Fibroblast of skin of back (primary cell): ENCODE measurements around the gene CNNM4.
"Not testable (repeated sequence)": the region's sequence is repeated elsewhere in the genome, so short reads cannot be mapped to it uniquely, and the experiment has no call there.

Experiments used
- DNase-seq: peaks from one replicate; pipeline ENCODE4 v3.0.0-alpha.2; 2013

The CNNM4 gene

DNA sequence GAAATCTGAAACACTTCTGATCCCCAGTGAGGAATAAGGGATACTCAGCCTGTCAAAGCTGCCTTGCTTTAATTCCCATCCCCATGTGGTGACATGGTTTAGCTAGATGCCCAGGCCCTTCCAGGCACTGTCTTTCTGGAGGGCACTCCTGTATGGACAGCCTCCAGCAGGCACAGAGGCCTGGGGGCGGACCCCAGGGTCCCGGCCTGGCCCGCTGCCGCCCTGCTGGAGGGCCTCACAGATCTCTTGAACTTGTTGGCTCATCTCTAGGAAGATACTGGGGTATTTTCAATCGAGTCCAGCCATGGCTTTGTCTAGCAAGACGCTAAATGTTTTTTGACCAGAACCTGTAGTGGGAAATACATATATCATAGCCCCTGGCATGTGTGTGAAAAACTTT lies 34.4 kb downstream of the CNNM4 start:
- DNase-seq = no peak

- not testable (repeated sequence) for DNase-seq
Measured at GRCh38 chr2:96796497-96796896, 35.8 kb downstream of the CNNM4 start.

DNA sequence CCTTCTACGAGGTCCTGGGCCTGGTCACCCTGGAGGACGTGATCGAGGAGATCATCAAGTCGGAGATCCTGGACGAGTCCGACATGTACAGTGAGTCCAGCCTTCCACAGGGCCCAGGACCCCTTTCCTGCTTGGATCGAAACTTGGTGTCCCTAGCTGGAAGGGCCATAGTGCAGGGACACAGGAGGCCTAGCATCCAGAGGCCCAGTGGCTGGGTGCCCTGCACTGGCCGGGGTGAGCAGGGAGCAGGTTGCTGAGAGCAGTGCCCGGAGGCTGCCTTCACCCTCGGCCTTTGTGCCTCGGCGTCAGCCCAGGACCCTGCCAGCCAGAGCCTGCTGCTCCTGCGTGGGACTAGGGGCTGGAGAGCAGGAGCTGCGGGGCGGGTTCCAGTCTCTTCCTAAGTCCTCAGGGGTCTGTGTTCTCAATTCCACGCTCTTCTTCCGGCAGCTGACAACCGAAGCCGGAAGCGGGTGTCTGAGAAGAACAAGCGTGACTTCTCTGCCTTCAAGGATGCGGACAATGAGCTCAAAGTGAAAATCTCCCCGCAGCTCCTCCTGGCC lies 36.4 kb downstream of the CNNM4 start:
- DNase-seq = no peak

- no peak for DNase-seq
Measured at GRCh38 chr2:96798733-96799622, 38.3 kb downstream of the CNNM4 start.

- no peak for DNase-seq
Measured at GRCh38 chr2:96799623-96799935, 38.9 kb downstream of the CNNM4 start.

DNA sequence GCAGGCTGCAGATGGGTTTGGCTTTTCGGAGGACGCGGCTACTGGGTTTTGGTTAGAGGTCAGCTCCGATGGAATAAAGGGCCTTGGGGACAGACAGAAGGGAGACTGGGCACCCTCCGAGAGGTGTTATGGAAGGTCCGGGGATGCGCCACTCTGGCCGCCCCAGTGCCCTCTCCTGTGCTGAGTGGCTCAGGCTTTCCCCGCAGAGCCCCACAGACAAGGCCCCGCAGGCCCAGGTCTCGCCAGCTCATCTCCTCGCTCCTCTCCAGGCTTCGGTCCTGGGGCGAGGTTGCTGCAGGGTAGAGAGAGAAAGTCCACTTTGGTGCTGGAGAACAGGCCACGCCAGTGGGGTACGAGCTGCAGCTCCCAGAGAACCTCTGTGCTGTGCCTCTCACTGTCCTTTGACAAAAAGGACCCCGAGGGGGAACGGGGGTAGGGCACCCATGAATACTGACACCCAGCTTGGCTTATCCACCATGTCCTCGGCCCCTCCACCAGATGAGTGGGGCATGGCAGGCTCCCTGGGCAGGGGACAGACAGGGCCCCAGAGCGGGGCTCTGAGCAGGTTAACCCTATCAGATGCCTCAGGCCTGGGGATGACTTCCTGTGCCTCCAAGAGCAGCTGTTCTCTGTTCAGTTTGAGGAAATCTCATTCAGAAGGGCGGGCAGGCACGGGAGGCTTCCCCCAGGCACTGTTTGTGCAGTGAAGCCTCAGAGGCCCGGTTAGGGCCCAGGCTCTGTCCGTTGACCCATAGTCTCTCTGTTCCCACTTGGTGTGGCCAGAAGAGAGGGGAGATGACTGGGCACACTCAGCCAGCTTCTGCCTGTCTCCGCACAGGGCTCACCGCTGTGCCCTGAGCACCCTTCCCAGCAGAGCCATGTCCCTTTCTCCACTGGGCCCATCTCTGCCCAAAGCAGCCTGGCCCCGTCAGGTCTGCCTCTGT lies 39.6 kb downstream of the CNNM4 start:
- DNase-seq = no peak

- peak; percentile 34 for DNase-seq
Measured at GRCh38 chr2:96801005-96801785, 40.5 kb downstream of the CNNM4 start.

DNA sequence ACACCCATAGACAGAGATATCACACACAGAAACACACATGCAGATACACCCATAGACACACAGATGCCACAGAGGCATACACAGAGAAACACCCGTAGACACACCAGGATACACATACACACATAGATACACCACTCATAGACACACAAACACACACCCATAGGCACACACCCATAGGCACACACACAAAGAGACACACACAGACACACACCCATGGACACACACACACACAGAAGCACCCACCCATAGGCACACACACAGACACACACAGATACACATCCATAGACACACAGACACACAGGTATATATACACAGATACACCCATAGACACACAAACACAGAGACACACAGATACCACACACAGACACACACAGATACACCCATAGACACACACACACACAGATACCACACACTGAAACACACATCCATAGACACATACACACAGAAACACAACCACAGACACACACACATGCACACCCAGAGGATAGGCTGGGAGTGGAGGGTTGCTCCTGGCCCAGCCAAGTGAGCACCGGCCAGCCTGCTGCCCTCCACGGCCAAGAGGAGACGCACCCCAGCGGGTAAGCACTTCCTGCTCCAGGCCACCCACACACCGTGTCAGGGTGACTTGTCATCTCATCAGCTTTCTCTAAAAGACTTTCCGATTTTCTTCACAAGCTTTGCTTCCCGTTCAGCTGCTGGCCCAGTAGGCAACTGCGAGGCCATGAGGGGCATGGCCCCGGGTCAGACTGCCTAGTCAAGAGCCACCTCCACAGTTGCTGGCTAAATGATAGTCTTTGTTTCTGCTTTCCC lies 41.3 kb downstream of the CNNM4 start:
- DNase-seq = no peak

- no peak for DNase-seq
Measured at GRCh38 chr2:96802721-96803120, 42.0 kb downstream of the CNNM4 start.

GRCh38 chr2:96804986-96805385 lies 44.3 kb downstream of the CNNM4 start:
- no peak for DNase-seq

GRCh38 chr2:96805946-96806345 lies 45.2 kb downstream of the CNNM4 start:
- not testable (repeated sequence) for DNase-seq

- DNase-seq = no peak
Measured at GRCh38 chr2:96806468-96807126, 45.9 kb downstream of the CNNM4 start.

DNA sequence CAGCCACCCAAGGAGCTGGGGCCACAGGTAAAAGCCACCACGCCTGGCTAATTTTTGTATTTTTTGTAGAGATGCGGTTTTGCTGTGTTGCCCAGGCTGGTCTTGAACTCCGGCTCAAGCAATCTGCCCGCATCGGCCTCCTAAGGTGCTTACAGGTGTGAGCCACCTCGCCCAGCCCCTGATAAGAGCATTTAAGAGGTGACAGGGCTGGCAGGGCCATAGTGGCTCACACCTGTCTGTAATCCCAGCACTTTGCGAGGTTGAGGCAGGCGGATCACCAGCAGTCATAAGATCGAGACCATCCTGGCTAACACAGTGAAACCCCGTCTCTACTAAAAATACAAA lies 46.4 kb downstream of the CNNM4 start:
- DNase-seq = no peak

DNA sequence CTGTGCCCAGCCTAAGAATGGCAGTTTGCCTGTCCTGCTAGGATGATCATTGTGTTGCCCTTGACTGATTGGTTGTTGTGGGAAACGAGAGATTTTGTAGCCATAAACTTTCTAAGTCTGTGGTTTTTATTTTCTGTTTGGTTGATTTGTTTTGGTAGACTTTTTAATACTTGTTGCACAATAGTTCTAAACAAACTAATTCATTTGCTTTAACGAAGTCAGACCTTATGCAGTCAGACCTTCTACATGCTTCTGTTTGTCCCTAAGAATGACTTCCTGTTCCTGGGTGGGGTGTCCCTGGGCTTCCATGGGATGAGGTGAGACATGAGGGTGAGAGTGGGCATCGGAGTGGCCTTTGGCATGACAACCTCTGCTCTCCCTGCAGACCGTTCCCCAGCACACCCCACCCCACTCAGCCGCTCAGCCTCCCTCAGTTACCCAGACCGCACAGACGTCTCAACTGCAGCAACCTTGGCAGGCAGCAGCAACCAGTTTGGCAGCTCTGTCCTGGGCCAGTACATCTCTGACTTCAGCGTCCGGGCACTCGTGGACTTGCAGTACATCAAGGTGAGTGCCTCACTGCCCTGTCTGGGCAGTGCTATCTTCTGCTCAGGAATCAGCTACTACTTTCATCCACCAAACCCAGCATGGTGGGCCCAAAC lies 47.6 kb downstream of the CNNM4 start:
- no peak for DNase-seq

DNA sequence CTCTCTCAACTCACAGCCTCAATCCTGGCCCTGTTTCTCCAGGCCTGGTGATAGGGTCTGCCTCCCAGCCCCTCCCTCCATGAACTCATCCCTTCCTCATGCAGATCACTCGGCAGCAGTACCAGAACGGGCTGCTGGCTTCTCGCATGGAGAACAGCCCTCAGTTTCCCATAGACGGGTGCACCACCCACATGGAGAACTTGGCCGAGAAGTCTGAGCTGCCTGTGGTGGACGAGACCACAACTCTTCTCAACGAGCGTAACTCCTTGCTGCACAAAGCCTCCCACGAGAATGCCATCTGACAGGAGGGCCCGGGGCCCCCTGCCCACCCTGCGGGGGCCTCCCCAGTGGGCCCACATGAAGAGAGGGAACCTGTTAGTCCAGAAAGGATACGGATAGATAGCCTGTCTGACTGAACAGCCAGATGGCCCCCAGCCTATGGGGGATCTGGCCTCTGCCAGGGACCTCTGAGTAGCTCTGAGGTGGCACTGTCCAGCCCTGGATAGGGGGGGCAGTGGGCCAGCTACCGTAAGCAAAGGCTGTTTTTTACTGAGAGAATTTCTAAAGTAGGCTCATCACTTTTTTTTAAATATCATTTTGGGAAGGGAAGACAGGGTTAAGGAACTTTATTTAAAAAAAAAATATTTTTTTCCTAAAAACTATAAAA lies 48.6 kb downstream of the CNNM4 start:
- DNase-seq = no peak

GRCh38 chr2:96809951-96810782 lies 49.5 kb downstream of the CNNM4 start:
- DNase-seq = no peak

GRCh38 chr2:96810783-96811192 lies 50.1 kb downstream of the CNNM4 start:
- no peak for DNase-seq

GRCh38 chr2:96811917-96812316 lies 51.2 kb downstream of the CNNM4 start:
- peak; percentile 50 for DNase-seq

DNA sequence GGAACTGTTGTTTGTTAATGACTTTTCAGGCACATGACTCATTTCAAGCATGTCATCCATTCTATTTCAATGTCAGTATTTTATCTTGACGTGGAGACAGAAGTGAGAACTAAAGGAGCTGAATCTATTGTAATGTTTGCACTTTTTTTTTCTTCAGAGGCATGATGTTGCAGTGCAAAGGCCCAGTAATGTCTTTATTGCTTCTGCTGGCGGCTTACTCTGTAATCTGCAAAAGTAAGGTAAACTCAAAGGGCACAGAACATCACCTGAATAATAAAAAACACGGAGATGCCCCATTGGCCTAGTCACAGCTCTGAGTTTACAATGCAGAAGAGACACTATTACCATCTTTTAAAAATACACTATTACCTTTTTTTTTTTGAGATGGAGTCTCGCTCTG lies 53.0 kb downstream of the CNNM4 start:
- DNase-seq = no peak
